MCF 10A (cell line): Measurements from ENCODE around the gene C9. TPM values are rescaled to one million over a fixed set of nuclear protein-coding genes. Genes with fewer than 3 reads are reported as not detected.
"Not testable (repeated sequence)": the region's sequence is repeated elsewhere in the genome, so short reads cannot be mapped to it uniquely, and the experiment has no call there.

Experiments used
- BruUV-seq: library from RNA; stranded (reverse); fragments of 400-500 nt; replicated peaks from 2 replicates; lab custom pipeline; 2021; lab: Mats Ljungman, UMichigan
- CTCF ChIA-PET: fragments of 300-600 bp; sonication (Branson Sonifier 250); formaldehyde crosslinking; extraction: SDS; loops from one replicate; lab custom pipeline; 2021; ENCODE audit warnings: antibody characterized with exemption, inconsistent platforms; lab: Yijun Ruan, JAX
- POLR2A ChIA-PET: fragments of 300-600, 350-650 bp; sonication (Branson Sonifier 250); formaldehyde crosslinking; extraction: SDS; loops from one replicate; lab custom pipeline; 2020; ENCODE audit warnings: antibody characterized with exemption, inconsistent platforms; lab: Yijun Ruan, JAX
- DNase-seq: peaks from one replicate; pipeline ENCODE4 v3.0.0-alpha.2; 2018; ENCODE audit not compliant: unreplicated experiment
- H3K27ac Mint-ChIP-seq: one replicate; pipeline ENCODE4 v1.8.0; 2022; ENCODE audit warnings: mild to moderate bottlenecking, low read depth, mixed read lengths; ENCODE audit not compliant: unreplicated experiment
- H3K27me3 Mint-ChIP-seq: one replicate; pipeline ENCODE4 v1.8.0; 2022; ENCODE audit warnings: mixed read lengths; ENCODE audit not compliant: insufficient read depth, unreplicated experiment
- H3K36me3 Mint-ChIP-seq: one replicate; pipeline ENCODE4 v1.8.0; 2022; ENCODE audit warnings: mild to moderate bottlenecking, moderate library complexity, mixed read lengths; ENCODE audit not compliant: insufficient read depth, unreplicated experiment
- H3K4me1 Mint-ChIP-seq: one replicate; pipeline ENCODE4 v1.8.0; 2022; ENCODE audit warnings: mixed read lengths; ENCODE audit not compliant: insufficient read depth, unreplicated experiment
- H3K4me3 Mint-ChIP-seq: one replicate; pipeline ENCODE4 v1.8.0; 2022; ENCODE audit warnings: mild to moderate bottlenecking, moderate library complexity, mixed read lengths; ENCODE audit not compliant: unreplicated experiment
- H3K9me3 Mint-ChIP-seq: one replicate; pipeline ENCODE4 v1.8.0; 2022; ENCODE audit warnings: mixed read lengths; ENCODE audit not compliant: unreplicated experiment
- CTCF ChIP-seq: fragments of 200-600 bp; IDR thresholded peaks from one replicate; pipeline ENCODE4 v1.8.0; 2022; ENCODE audit warnings: antibody characterized with exemption, mild to moderate bottlenecking; ENCODE audit not compliant: unreplicated experiment
- intact Hi-C: fragments of 100-400 bp; cut with micrococcal nuclease; formaldehyde crosslinking; loops from 2 replicates; pipeline ENCODE4 v1.14.1; 2022
- total RNA-seq: library from RNA; stranded (reverse); gene quantifications from 2 replicates; pipeline ENCODE4 v1.2.3, GENCODE V29; 2022

C9 gene
- total RNA-seq, 1 experiment from 2014 or later, result not detected

- peak; percentile 81 for DNase-seq
- H3K36me3 Mint-ChIP-seq, result peaks cover 4% of the 10 kb centered on the region
- peaks cover 17% of the 10 kb centered on the region for H3K9me3 Mint-ChIP-seq
- no TSS peak for BruUV-seq
- H3K4me1 Mint-ChIP-seq, result peaks cover 6% of the 10 kb centered on the region
- peak; percentile 54 for TF ChIP-seq CTCF
- H3K27ac Mint-ChIP-seq, result no peak overlapping the region
- H3K4me3 Mint-ChIP-seq, result no peak overlapping the region
- CTCF ChIA-PET, result interaction anchor here (0.6 to 9.5 kb wide), 67 partner anchors 9 to 1874 kb away, joined by 3 to 223 read pairs (median 5); partner anchors contain the start of gene FYB1
- no peaks in the 10 kb centered on the region for H3K27me3 Mint-ChIP-seq
- intact Hi-C loops, result loop anchor here (1.0 to 5.0 kb wide), 5 partner anchors 66 to 289 kb away; no protein-coding TSS in a partner anchor
- POLR2A ChIA-PET, result interaction anchor here (0.6 to 1.5 kb wide), 3 partner anchors 25 to 302 kb away, joined by 3 to 5 read pairs (median 3); no protein-coding TSS in a partner anchor
These were observed 81.0 kb downstream of the C9 start for GRCh38 chr5:39283231-39283818.

DNA sequence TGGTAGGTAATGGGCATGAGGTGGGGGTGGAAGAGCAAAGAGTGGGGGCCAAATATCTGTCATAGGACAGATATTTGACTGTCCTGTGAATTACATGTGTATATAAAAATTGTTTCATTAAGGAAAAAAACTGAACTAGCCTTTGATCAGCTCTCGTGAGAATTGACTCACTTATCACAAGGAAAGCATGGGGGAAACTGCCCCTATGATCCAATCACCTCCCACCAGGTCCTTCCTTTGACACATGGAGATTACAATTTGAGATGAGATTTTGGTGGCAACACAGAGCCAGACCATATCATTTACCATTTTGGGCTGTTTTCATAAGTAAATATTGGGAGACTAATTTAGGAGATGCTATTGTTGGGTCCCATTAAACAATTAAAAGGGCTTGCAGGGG, 81.7 kb downstream of the C9 start:
- Mint-ChIP-seq H3K27ac (no peak overlapping the region), H3K36me3 (peaks cover 4% of the 10 kb centered on the region), H3K4me3 (no peak overlapping the region), H3K9me3 (peaks cover 17% of the 10 kb centered on the region), H3K27me3 (no peaks in the 10 kb centered on the region), H3K4me1 (peaks cover 6% of the 10 kb centered on the region)
- BruUV-seq, result no TSS peak
- TF ChIP-seq CTCF, result no peak
- DNase-seq, result no peak
- POLR2A ChIA-PET, result interaction anchor here (1.5 kb wide), 1 partner anchor 24 kb away, joined by 3 read pairs; no protein-coding TSS in a partner anchor
- intact Hi-C loops, result loop anchor here (5.0 kb wide), 2 partner anchors 205 to 275 kb away; no protein-coding TSS in a partner anchor
- CTCF ChIA-PET, result interaction anchor here (0.6 to 9.5 kb wide), 40 partner anchors 8 to 1875 kb away, joined by 3 to 223 read pairs (median 7); partner anchors contain the start of gene FYB1

- intact Hi-C loops, CTCF ChIA-PET, H3K36me3 Mint-ChIP-seq, H3K4me1 Mint-ChIP-seq, H3K27me3 Mint-ChIP-seq, POLR2A ChIA-PET, DNase-seq, H3K4me3 Mint-ChIP-seq, H3K27ac Mint-ChIP-seq, BruUV-seq: not testable (repeated sequence)
- H3K9me3 Mint-ChIP-seq, result peaks cover 17% of the 10 kb centered on the region
These were observed 88.4 kb downstream of the C9 start for GRCh38 chr5:39275865-39276264.

DNA sequence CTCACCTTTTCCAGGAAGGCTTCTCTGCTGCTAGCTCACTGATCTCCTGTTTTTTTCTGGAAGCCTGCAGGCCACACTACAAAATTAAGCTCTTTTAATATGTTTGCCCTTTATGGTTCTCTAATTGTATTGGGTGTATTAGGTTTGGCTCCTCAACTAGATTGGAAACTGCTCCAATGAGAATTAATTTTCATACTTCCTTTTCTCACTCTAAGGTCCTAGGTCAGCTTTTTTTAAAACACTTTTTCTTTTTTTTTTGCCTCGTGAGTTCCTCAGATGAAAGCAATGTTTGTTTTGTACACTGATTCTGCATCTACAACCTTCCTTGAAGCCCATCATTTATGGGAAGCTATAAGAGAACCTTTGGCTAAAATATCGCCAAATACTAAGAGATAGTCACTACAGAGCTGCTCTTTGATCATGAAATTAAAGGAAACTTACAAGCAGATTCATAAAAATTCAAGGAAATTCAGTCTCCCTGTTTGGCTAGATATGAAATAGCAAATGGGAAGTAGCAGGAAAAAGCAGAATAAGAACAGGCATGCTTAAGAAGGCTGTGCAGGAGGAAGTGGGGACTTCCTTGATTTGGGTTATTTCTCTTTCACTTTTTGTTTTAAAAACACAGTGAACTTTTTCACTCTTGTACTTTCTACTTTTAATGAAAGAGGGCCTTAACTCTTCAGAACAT, 89.8 kb downstream of the C9 start:
- CTCF ChIA-PET, result interaction anchor here (0.7 to 6.7 kb wide), 5 partner anchors 9 to 442 kb away, joined by 3 to 32 read pairs (median 3); partner anchors contain the start of gene FYB1
- intact Hi-C loops, result no loop called here
- no TSS peak for BruUV-seq

More for the DNA sequence above, 89.8 kb downstream of the C9 start:
- Mint-ChIP-seq H3K36me3 (no peaks in the 10 kb centered on the region), H3K4me1 (no peaks in the 10 kb centered on the region), H3K9me3 (peaks cover 9% of the 10 kb centered on the region), H3K27ac (no peak overlapping the region), H3K27me3 (no peaks in the 10 kb centered on the region), H3K4me3 (no peak overlapping the region)
- no peak for DNase-seq
- POLR2A ChIA-PET, result interaction anchor here (1.0 to 1.4 kb wide), 2 partner anchors 9 to 51 kb away, joined by 3 read pairs; no protein-coding TSS in a partner anchor
- no peak for TF ChIP-seq CTCF
